ENCODE measurements around the gene GAB2. TPM values are rescaled to one million over a fixed set of nuclear protein-coding genes. Genes with fewer than 3 reads are reported as not detected.

The GAB2 gene
- total RNA-seq, 1 donor from 2014 or later = 6.6 TPM

GRCh38 chr11:78170413-78170812, 247.2 kb downstream of the GAB2 start:
- no peak for FAIRE-seq
- peaks cover 7% of the 10 kb centered on the region for H3K36me3 ChIP-seq (ENCODE audit: control insufficient read depth, insufficient read depth, low read length)
- no peak for DNase-seq (ENCODE audit: low read depth)
- H3K4me3 ChIP-seq (ENCODE audit: low read depth, low read length) = no peak overlapping the region
- no peaks in the 10 kb centered on the region for H3K27me3 ChIP-seq (ENCODE audit: control insufficient read depth, insufficient read depth, low read length)
- no peak for TF ChIP-seq CTCF (IDR thresholded peaks at IDR 0.05; ENCODE audit: insufficient read depth, low read length, severe bottlenecking)

- FAIRE-seq (no peak), DNase-seq (ENCODE audit: low read depth) (no peak)
- no peak overlapping the region for H3K4me3 ChIP-seq (ENCODE audit: low read depth, low read length)
- no peaks in the 10 kb centered on the region for H3K27me3 ChIP-seq (ENCODE audit: control insufficient read depth, insufficient read depth, low read length)
- peaks cover 3% of the 10 kb centered on the region for H3K36me3 ChIP-seq (ENCODE audit: control insufficient read depth, insufficient read depth, low read length)
- no peak for TF ChIP-seq CTCF (IDR thresholded peaks at IDR 0.05; ENCODE audit: insufficient read depth, low read length, severe bottlenecking)
Observed at GRCh38 chr11:78168539-78169477, 248.8 kb downstream of the GAB2 start.

GRCh38 chr11:78166855-78167469, 250.7 kb downstream of the GAB2 start:
- Histone ChIP-seq H3K36me3 (ENCODE audit: control insufficient read depth, insufficient read depth, low read length) (no peaks in the 10 kb centered on the region), H3K27me3 (ENCODE audit: control insufficient read depth, insufficient read depth, low read length) (no peaks in the 10 kb centered on the region), H3K4me3 (ENCODE audit: low read depth, low read length) (no peak overlapping the region)
- TF ChIP-seq CTCF (IDR thresholded peaks at IDR 0.05; ENCODE audit: insufficient read depth, low read length, severe bottlenecking) = no peak
- FAIRE-seq = no peak
- DNase-seq (ENCODE audit: low read depth) = no peak

Other genes with a start within 250 kb of the GAB2 start
- gene KCTD21, start 229.2 kb downstream of the GAB2 start, total RNA-seq = 3.7 and 5.6 TPM in 2 replicates
- 3.7 and 5.1 TPM in 2 replicates for gene USP35, start 228.9 kb downstream of the GAB2 start, total RNA-seq
- 14.7 and 23.4 TPM in 2 replicates for gene NARS2, start 157.0 kb upstream of the GAB2 start, total RNA-seq